OCI-M1 (cell line): ENCODE data around the gene KCNJ14.

Source experiments
- DNase-seq: peaks from one replicate; lab custom pipeline; 2025; lab: John Stamatoyannopoulos, UW

The KCNJ14 gene

GRCh38 chr19:48455171-48455907 is at the start of gene KCNJ14:
Gene KCNJ14 (plus strand): TSS chr19:48455574. CDS start chr19:48461725, 6,151 bp downstream.
- DNase-seq = no peak

- no peak for DNase-seq
These were observed 49.5 kb upstream of the KCNJ14 start for GRCh38 chr19:48405850-48406249.

GRCh38 chr19:48413879-48414587 is 41.3 kb upstream of the KCNJ14 start:
- DNase-seq = no peak

- DNase-seq = peak; percentile 89
These were observed 40.0 kb upstream of the KCNJ14 start for GRCh38 chr19:48415395-48415794.

- no peak for DNase-seq
These were observed 39.6 kb upstream of the KCNJ14 start for GRCh38 chr19:48415806-48416221.

GRCh38 chr19:48417421-48417820 is 38.0 kb upstream of the KCNJ14 start:
- DNase-seq = no peak

- DNase-seq = peak; percentile 74
These were observed 36.9 kb upstream of the KCNJ14 start for GRCh38 chr19:48418317-48419064.

GRCh38 chr19:48419158-48419920 is 36.0 kb upstream of the KCNJ14 start:
- peak; percentile 56 for DNase-seq

GRCh38 chr19:48421548-48421947 is 33.8 kb upstream of the KCNJ14 start:
- no peak for DNase-seq

- DNase-seq = peak; percentile 79
These were observed 30.6 kb upstream of the KCNJ14 start for GRCh38 chr19:48424694-48425219.

- no peak for DNase-seq
These were observed 26.7 kb upstream of the KCNJ14 start for GRCh38 chr19:48428670-48429069.

- no peak for DNase-seq
These were observed 22.0 kb upstream of the KCNJ14 start for GRCh38 chr19:48433337-48433736.

- no peak for DNase-seq
These were observed 18.8 kb upstream of the KCNJ14 start for GRCh38 chr19:48436586-48436985.

GRCh38 chr19:48441360-48442050 is 13.9 kb upstream of the KCNJ14 start:
- DNase-seq = no peak

GRCh38 chr19:48442116-48443035 is 13.0 kb upstream of the KCNJ14 start:
- no peak for DNase-seq

- DNase-seq = no peak
These were observed 12.1 kb upstream of the KCNJ14 start for GRCh38 chr19:48443256-48443655.

GRCh38 chr19:48443731-48444128 is 11.6 kb upstream of the KCNJ14 start:
- DNase-seq = no peak

GRCh38 chr19:48444129-48444935 is 11.0 kb upstream of the KCNJ14 start:
- peak; percentile 49 for DNase-seq

GRCh38 chr19:48444936-48445200 is 10.5 kb upstream of the KCNJ14 start:
- no peak for DNase-seq

- peak; percentile 98 for DNase-seq
These were observed 10.1 kb upstream of the KCNJ14 start for GRCh38 chr19:48445256-48445605.
